GM12892 (cell line): ENCODE data around the gene RRP7A.

Experiments
- DNase-seq: peaks from one replicate; pipeline ENCODE4 v3.0.0; 2011; ENCODE audit not compliant: insufficient read length
- FAIRE-seq: peaks from 2 replicates; lab custom pipeline; 2011; peaks lifted over from hg19 to GRCh38; lab: Jason Lieb, UNC
- POLR2A ChIP-seq: IDR thresholded peaks from 2 replicates; pipeline ENCODE4 v1.6.1; 2011; ENCODE audit warnings: low read depth, low read length, control low read depth
- POLR2AphosphoS5 ChIP-seq: IDR thresholded peaks from 2 replicates; pipeline ENCODE4 v1.6.1; 2011; ENCODE audit warnings: low read depth, low read length, control low read depth
- TAF1 ChIP-seq: IDR thresholded peaks from 2 replicates; pipeline ENCODE4 v1.6.1; 2011; ENCODE audit warnings: low read depth, mild to moderate bottlenecking, control low read depth, low read length, borderline replicate concordance

RRP7A gene

DNA sequence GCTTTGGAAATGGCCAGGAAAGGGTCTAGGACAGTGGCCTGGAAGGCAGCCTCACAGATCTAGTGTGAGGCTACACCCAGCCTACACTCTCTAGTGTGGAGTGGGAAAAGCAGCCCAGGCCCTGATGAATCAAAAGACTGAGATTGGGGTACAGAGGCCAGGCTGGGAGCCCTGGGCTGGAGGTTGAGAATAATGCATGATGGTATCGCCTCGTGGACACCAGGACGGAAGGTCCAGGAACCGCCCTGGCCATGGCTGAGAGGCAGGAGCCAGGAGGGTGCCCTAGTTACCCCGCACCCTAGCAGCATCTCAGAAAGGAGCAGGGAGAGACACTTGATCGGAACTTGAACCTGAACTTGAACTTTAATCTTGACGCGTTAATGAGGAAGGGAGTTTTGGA is 46.9 kb downstream of the RRP7A start:
- DNase-seq (no peak), FAIRE-seq (no peak)
- TF ChIP-seq POLR2AphosphoS5 = no peak
- TF ChIP-seq POLR2A = no peak
- TF ChIP-seq TAF1 = no peak

DNA sequence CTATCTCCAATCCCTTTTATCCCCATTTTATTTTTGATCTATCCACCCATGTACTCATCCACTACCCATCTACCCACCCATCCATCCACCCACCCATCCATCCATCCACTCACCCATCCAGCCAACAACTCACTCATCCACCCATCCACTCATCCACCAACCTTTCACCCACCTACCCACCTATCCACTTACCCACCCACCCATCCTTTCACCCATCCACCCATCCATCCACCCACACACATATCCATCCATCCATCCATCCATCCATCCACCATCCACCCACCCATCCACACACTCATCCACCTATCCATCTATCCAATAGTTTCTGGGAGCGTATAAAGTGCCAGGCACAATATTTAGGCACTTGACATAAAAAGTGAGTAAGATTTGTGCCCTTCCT is 48.2 kb downstream of the RRP7A start:
- DNase-seq (no peak), FAIRE-seq (no peak)
- TF ChIP-seq TAF1 = no peak
- TF ChIP-seq POLR2AphosphoS5 = no peak
- no peak for TF ChIP-seq POLR2A

DNA sequence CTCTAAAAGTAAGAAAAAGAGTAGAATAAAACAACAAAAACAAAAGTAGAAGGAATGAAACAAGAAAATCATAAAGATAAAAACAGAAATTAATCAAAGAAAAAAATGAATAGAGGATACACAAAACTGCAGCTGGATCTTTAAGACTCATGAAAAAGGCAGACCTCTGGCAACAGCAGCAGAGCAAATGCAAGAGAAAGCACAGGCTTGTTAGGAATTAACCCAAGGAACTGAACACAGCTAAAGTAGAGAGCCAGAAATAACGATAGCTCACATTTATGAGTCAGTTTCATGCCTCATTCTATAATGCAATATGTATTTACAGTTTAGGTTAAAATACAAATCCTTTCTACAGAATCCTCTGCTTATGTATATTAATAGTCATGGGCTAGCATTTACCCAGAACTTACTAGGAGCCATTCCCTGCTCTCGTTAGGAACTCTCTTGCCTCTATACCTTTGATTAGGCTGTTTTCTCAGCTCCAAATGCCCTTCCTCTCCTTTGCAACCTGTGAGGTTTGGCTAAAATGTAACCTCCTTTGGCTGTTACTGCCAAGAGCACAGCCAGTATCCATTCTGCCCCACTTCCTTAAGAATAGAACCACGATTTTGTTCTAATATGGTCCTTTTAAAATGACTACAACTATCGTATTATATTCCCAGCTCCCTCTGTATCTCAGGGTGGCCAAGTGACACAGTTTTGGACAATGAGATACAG is 49.1 kb downstream of the RRP7A start:
- TF ChIP-seq POLR2A = no peak
- no peak for TF ChIP-seq TAF1
- TF ChIP-seq POLR2AphosphoS5 = no peak
- no peak for FAIRE-seq
- DNase-seq = no peak

DNA sequence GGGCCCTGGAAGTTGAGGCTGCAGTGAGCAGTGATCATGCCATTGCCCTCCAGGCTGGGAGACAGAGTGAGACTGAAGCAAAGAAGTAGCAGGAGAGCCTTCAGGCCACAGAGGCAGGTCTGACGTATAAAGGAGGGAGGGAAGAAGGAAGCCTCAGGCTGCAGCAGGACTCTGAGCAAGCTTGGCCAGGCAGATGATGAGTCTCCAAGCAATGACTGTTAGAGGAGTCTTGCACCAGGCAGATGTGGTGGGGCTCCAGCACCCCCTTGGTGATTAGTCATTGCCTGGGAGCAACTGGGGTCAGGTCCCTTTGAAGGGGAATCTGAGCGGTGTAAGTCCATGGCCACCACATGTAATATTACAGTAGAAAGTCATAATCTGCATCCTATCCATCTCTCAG is 50.8 kb downstream of the RRP7A start:
- DNase-seq = no peak
- FAIRE-seq = no peak
- TF ChIP-seq POLR2AphosphoS5 = no peak
- no peak for TF ChIP-seq TAF1
- no peak for TF ChIP-seq POLR2A

DNA sequence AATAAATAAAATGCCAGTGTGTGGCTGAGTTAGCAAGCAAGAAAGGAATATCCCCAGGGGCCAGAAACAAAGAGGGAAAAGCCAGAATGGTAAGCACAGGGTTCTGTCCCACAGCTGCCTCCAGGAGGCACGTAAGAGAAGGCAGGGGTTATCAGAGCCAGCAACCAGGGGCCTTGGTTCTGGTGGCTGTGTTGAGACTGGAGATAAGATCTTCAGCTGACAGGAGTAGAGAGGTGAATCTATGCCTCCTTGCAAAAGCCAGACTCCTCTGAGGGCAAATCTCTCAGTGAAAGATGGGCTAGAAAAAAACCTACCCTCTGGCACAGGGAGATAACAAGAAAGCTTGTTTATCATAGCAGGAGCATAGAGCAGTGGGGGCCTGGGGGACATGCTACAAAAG is 57.6 kb downstream of the RRP7A start:
- no peak for FAIRE-seq
- TF ChIP-seq TAF1 (no peak), POLR2A (no peak), POLR2AphosphoS5 (no peak)
- no peak for DNase-seq

DNA sequence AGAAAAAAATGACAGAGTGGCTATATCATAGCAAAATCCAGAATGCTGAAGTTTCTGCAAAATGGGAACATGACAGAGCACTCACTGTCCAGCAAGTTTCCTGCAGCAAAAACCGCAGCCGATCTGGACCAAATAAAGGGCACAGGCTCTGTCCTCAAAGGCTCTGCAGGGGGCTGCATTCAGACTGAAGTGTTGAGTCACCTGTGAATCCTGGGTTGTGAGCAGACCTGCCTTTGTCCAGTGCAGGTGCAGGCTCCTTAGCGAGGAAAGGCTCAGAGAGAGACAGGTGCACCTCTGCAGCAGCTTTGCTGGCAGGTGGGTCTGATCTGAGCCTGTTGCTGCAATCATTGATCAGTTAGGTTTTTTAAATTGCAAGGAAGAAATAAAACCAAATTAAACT is 58.1 kb downstream of the RRP7A start:
- no peak for DNase-seq
- no peak for FAIRE-seq

More for the DNA sequence above, 58.1 kb downstream of the RRP7A start:
- TF ChIP-seq POLR2AphosphoS5 (no peak), POLR2A (no peak), TAF1 (no peak)
